ENCODE data around the gene PTPN4. TPM values are rescaled to one million over a fixed set of nuclear protein-coding genes. Genes with fewer than 3 reads are reported as not detected.

PTPN4 gene
- total and polyA plus RNA-seq, 9 of the 15 experiments (the other 6 are each of a cell fraction or from before 2014, with no cell fraction given), result 5.0 to 32.8 (median 27.3) TPM

- TF ChIP-seq, protein P1, sequence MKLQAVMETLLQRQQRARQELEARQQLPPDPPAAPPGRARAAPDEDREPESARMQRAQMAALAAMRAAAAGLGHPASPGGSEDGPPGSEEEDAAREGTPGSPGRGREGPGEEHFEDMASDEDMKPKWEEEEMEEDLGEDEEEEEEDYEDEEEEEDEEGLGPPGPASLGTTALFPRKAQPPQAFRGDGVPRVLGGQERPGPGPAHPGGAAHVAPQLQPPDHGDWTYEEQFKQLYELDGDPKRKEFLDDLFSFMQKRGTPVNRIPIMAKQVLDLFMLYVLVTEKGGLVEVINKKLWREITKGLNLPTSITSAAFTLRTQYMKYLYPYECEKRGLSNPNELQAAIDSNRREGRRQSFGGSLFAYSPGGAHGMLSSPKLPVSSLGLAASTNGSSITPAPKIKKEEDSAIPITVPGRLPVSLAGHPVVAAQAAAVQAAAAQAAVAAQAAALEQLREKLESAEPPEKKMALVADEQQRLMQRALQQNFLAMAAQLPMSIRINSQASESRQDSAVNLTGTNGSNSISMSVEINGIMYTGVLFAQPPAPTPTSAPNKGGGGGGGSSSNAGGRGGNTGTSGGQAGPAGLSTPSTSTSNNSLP (IDR thresholded peaks at IDR 0.05; ENCODE audit: borderline replicate concordance, low read depth, low read length), result no peak
- TF ChIP-seq CREB1 (IDR thresholded peaks at IDR 0.05), result no peak
- TF ChIP-seq CREB1 (CRISPR knock-in tag; IDR thresholded peaks at IDR 0.05), result no peak
- no peak for TF ChIP-seq ETV5 (CRISPR knock-in tag; IDR thresholded peaks at IDR 0.05; ENCODE audit: low read depth)
- no peak for TF ChIP-seq ARID3B (CRISPR knock-in tag; IDR thresholded peaks at IDR 0.05; ENCODE audit: borderline replicate concordance)
- no peak for TF ChIP-seq MYC (IDR thresholded peaks at IDR 0.05; ENCODE audit: low read depth, low read length)
- no peak for TF ChIP-seq MYC (CRISPR knock-in tag; IDR thresholded peaks at IDR 0.05; ENCODE audit: borderline replicate concordance, low read depth)
- TF ChIP-seq ZFP36 (IDR thresholded peaks at IDR 0.05; ENCODE audit: low read depth, low read length, partially characterized antibody), result no peak
- no peak for TF ChIP-seq POLR2AphosphoS2 (IDR thresholded peaks at IDR 0.05; ENCODE audit: low read length)
- TF ChIP-seq KAT7 (CRISPR knock-in tag; IDR thresholded peaks at IDR 0.05; ENCODE audit: borderline replicate concordance), result no peak
These were observed 34.9 kb upstream of the PTPN4 start (continued) for GRCh38 chr2:119724656-119725485.

All from K562 (cell line).